Chondrocyte (in vitro differentiated cells): ENCODE data around the gene WDR59. TPM values are rescaled to one million over a fixed set of nuclear protein-coding genes. Genes with fewer than 3 reads are reported as not detected.
"Not testable (repeated sequence)": the region's sequence is repeated elsewhere in the genome, so short reads cannot be mapped to it uniquely, and the experiment has no call there.

Source experiments
- DNase-seq: peaks from one replicate; pipeline ENCODE4 v3.0.0; 2021; ENCODE audit warnings: mixed read lengths, low spot score
- H3K27ac Mint-ChIP-seq: one replicate; pipeline ENCODE4 v1.8.0; 2021; ENCODE audit warnings: mild to moderate bottlenecking, moderate library complexity, mixed read lengths; ENCODE audit not compliant: unreplicated experiment
- H3K27me3 Mint-ChIP-seq: 2 replicates; pipeline ENCODE4 v1.8.0; 2021; ENCODE audit warnings: low read depth, mixed read lengths
- H3K36me3 Mint-ChIP-seq: 2 replicates; pipeline ENCODE4 v1.8.0; 2021; ENCODE audit warnings: low read depth, mixed read lengths
- H3K4me1 Mint-ChIP-seq: 2 replicates; pipeline ENCODE4 v1.8.0; 2021; ENCODE audit warnings: low read depth, mild to moderate bottlenecking, mixed read lengths
- H3K4me3 Mint-ChIP-seq: one replicate; pipeline ENCODE4 v1.8.0; 2021; ENCODE audit warnings: mild to moderate bottlenecking, moderate library complexity, mixed read lengths; ENCODE audit not compliant: unreplicated experiment
- H3K9me3 Mint-ChIP-seq: 2 replicates; pipeline ENCODE4 v1.8.0; 2021; ENCODE audit warnings: low read depth, mixed read lengths
- CTCF ChIP-seq: fragments of 200-600 bp; sonication (generic); IDR thresholded peaks from 2 replicates; pipeline ENCODE4 v1.5.0; 2021; ENCODE audit warnings: antibody characterized with exemption, mild to moderate bottlenecking, moderate library complexity
- total RNA-seq: library from RNA; stranded (reverse); gene quantifications from 3 replicates; pipeline ENCODE4 v1.2.1, GENCODE V29; 2021

The WDR59 gene
- total RNA-seq, 1 donor from 2014 or later: 36.8 TPM

GRCh38 chr16:75027520-75028300 is 42.8 kb upstream of the WDR59 start:
- Mint-ChIP-seq H3K36me3 (peaks cover 2% of the 10 kb centered on the region), H3K9me3 (peaks cover 1% of the 10 kb centered on the region), H3K27me3 (no peaks in the 10 kb centered on the region), H3K4me3 (no peak overlapping the region), H3K4me1 (peaks cover 40% of the 10 kb centered on the region), H3K27ac (no peak overlapping the region)
- DNase-seq: no peak
- TF ChIP-seq CTCF: no peak

- peaks cover 42% of the 10 kb centered on the region for H3K4me1 Mint-ChIP-seq
- peak overlapping the region; percentile 78 for H3K27ac Mint-ChIP-seq
- H3K4me3 Mint-ChIP-seq: no peak overlapping the region
- no peaks in the 10 kb centered on the region for H3K27me3 Mint-ChIP-seq
- DNase-seq: no peak
- peaks cover 3% of the 10 kb centered on the region for H3K36me3 Mint-ChIP-seq
- peaks cover 3% of the 10 kb centered on the region for H3K9me3 Mint-ChIP-seq
- TF ChIP-seq CTCF: no peak
Measured at GRCh38 chr16:75026892-75027391, 42.0 kb upstream of the WDR59 start.

GRCh38 chr16:75026239-75026891 is 41.4 kb upstream of the WDR59 start:
- not testable (repeated sequence) for H3K9me3 Mint-ChIP-seq, H3K36me3 Mint-ChIP-seq, H3K27me3 Mint-ChIP-seq, H3K4me3 Mint-ChIP-seq, DNase-seq
- peaks cover 42% of the 10 kb centered on the region for H3K4me1 Mint-ChIP-seq
- peak overlapping the region; percentile 78 for H3K27ac Mint-ChIP-seq

- no peak for DNase-seq
- TF ChIP-seq CTCF: no peak
- H3K36me3 Mint-ChIP-seq: peaks cover 6% of the 10 kb centered on the region
- peaks cover 42% of the 10 kb centered on the region for H3K4me1 Mint-ChIP-seq
- no peak overlapping the region for H3K4me3 Mint-ChIP-seq
- peak overlapping the region; percentile 78 for H3K27ac Mint-ChIP-seq
- H3K9me3 Mint-ChIP-seq: peaks cover 12% of the 10 kb centered on the region
- H3K27me3 Mint-ChIP-seq: no peaks in the 10 kb centered on the region
Measured at GRCh38 chr16:75025761-75026160, 40.8 kb upstream of the WDR59 start.

GRCh38 chr16:75024594-75024993 is 39.7 kb upstream of the WDR59 start:
- H3K27ac Mint-ChIP-seq: no peak overlapping the region

More at GRCh38 chr16:75024594-75024993, 39.7 kb upstream of the WDR59 start:
- Mint-ChIP-seq H3K36me3 (peaks cover 6% of the 10 kb centered on the region), H3K9me3 (peaks cover 12% of the 10 kb centered on the region), H3K27me3 (no peaks in the 10 kb centered on the region), H3K4me3 (no peak overlapping the region), H3K4me1 (peaks cover 32% of the 10 kb centered on the region)
- no peak for DNase-seq
- no peak for TF ChIP-seq CTCF
